SK-N-SH (cell line): ENCODE results near the gene KDM5C. TPM values are rescaled to one million over a fixed set of nuclear protein-coding genes. Genes with fewer than 3 reads are reported as not detected.
A peak's percentile ranks its signal among the peaks of the same experiment; 100 is the strongest.

Source experiments
- CTCF ChIA-PET: fragments of 300-600, 350-600 bp; formaldehyde crosslinking; extraction: SDS; loops from one replicate; lab custom pipeline; 2021; lab: Yijun Ruan, JAX
- POLR2A ChIA-PET: fragments of 350-600 bp; sonication (Branson Sonifier 250); formaldehyde crosslinking; extraction: SDS; loops from one replicate; lab custom pipeline; 2020; ENCODE audit warnings: antibody characterized with exemption, inconsistent platforms; lab: Yijun Ruan, JAX
- DNase-seq: peaks from one replicate; pipeline ENCODE4 v3.0.0; 2012
- H2AFZ ChIP-seq: fragments of 200-600 bp; sonication (generic); 2 replicates; pipeline ENCODE4 v1.8.1; 2016; ENCODE audit warnings: antibody characterized with exemption, mild to moderate bottlenecking, low read depth
- H3F3A ChIP-seq: fragments of 200-600 bp; sonication (generic); replicated peaks from 2 replicates; pipeline ENCODE3; 2016; ENCODE audit warnings: antibody characterized with exemption, mild to moderate bottlenecking; ENCODE audit not compliant: insufficient read depth
- H3K27ac ChIP-seq, 2 experiments: fragments of 200-500 bp in 1 of 2; fragments of 200-600 bp in 1 of 2; sonication (Bioruptor generic) in 1 of 2; sonication (generic), shearing (Covaris generic) in 1 of 2; 2 replicates each; pipeline versions ENCODE4 v1.5.1 to v1.6.1; 2014 to 2016; ENCODE audit warnings: low read depth in 2 of 2, inconsistent platforms in 1 of 2, low read length in 1 of 2, mild to moderate bottlenecking in 1 of 2, mixed read lengths in 1 of 2
- H3K27me3 ChIP-seq: fragments of 200-600 bp; sonication (generic), shearing (Covaris generic); 2 replicates; pipeline ENCODE4 v1.6.1; 2016; ENCODE audit warnings: mixed run types; ENCODE audit not compliant: insufficient read depth
- H3K36me3 ChIP-seq, 2 experiments: fragments of 200-500 bp in 1 of 2; fragments of 200-600 bp in 1 of 2; sonication (Bioruptor generic) in 1 of 2; sonication (generic) in 1 of 2; replicated peaks in 1 of 2; 2 replicates each; pipeline versions ENCODE3 to v1.5.1; 2014 to 2016; ENCODE audit warnings: low read length in 1 of 2, mild to moderate bottlenecking in 1 of 2; ENCODE audit not compliant: insufficient read depth in 2 of 2, control insufficient read depth in 1 of 2
- H3K4me1 ChIP-seq, 2 experiments: fragments of 200-500 bp in 1 of 2; fragments of 200-600 bp in 1 of 2; sonication (Bioruptor generic) in 1 of 2; sonication (generic), shearing (Covaris generic) in 1 of 2; 2 replicates each; pipeline versions ENCODE4 v1.5.1 to v1.6.1; 2014 to 2016; ENCODE audit warnings: low read depth in 1 of 2, low read length in 1 of 2, mixed run types in 1 of 2; ENCODE audit not compliant: insufficient read depth in 2 of 2, control insufficient read depth in 1 of 2
- H3K4me2 ChIP-seq: fragments of 200-600 bp; sonication (generic), shearing (Covaris generic); 2 replicates; pipeline ENCODE4 v1.6.1; 2017; ENCODE audit warnings: mixed run types
- H3K4me3 ChIP-seq, 2 experiments: fragments of 200-500 bp in 1 of 2; fragments of 200-600 bp in 1 of 2; sonication (Bioruptor generic) in 1 of 2; sonication (generic), shearing (Covaris generic) in 1 of 2; 2 replicates each; pipeline versions ENCODE4 v1.5.1 to v1.8.1; 2014 to 2016; ENCODE audit warnings: low read depth in 2 of 2, inconsistent platforms in 1 of 2, low read length in 1 of 2, mild to moderate bottlenecking in 1 of 2, mixed read lengths in 1 of 2, moderate library complexity in 1 of 2
- H3K79me2 ChIP-seq: fragments of 200-600 bp; sonication (generic); 2 replicates; pipeline ENCODE4 v1.8.1; 2017; ENCODE audit warnings: mild to moderate bottlenecking; ENCODE audit not compliant: insufficient read depth
- H3K9ac ChIP-seq: fragments of 200-600 bp; sonication (generic); 2 replicates; pipeline ENCODE4 v1.6.1; 2017; ENCODE audit warnings: mixed run types
- H3K9me2 ChIP-seq: fragments of 200-600 bp; sonication (generic); 2 replicates; pipeline ENCODE4 v1.6.1; 2017; ENCODE audit warnings: mixed run types
- H3K9me3 ChIP-seq: fragments of 200-600 bp; sonication (generic); 2 replicates; pipeline ENCODE4 v1.6.1; 2017; ENCODE audit warnings: mixed run types, mild to moderate bottlenecking, moderate library complexity
- H4K20me1 ChIP-seq: fragments of 200-600 bp; sonication (generic); 2 replicates; pipeline ENCODE4 v1.6.1; 2017; ENCODE audit warnings: mild to moderate bottlenecking, mixed run types; ENCODE audit not compliant: insufficient read depth
- CHD2 ChIP-seq: fragments of 150-350 bp; IDR thresholded peaks from 2 replicates; pipeline ENCODE4 v1.6.1; 2018; ENCODE audit warnings: low read length; ENCODE audit not compliant: partially characterized antibody
- CTCF ChIP-seq: fragments of 200-600 bp; sonication (generic); IDR thresholded peaks from 2 replicates; pipeline ENCODE4 v1.6.1; 2017; ENCODE audit warnings: antibody characterized with exemption, mild to moderate bottlenecking, moderate library complexity
- EP300 ChIP-seq, 2 experiments: IDR thresholded peaks; 2 replicates each; pipeline versions ENCODE4 v1.4.0 to v1.6.1; 2012; ENCODE audit warnings: borderline replicate concordance in 1 of 2, low read depth in 1 of 2, low read length in 1 of 2
- FOXJ3 ChIP-seq: sonication (generic); formaldehyde crosslinking; IDR thresholded peaks from 2 replicates; pipeline ENCODE4 v1.5.1; 2020; ENCODE audit warnings: mild to moderate bottlenecking, missing genetic modification reagents
- GABPA ChIP-seq: IDR thresholded peaks from 2 replicates; pipeline ENCODE4 v1.4.0; 2012; ENCODE audit warnings: low read depth, mild to moderate bottlenecking
- MAX ChIP-seq: IDR thresholded peaks from 2 replicates; pipeline ENCODE4 v1.4.0; 2012; ENCODE audit warnings: low read depth
- MEF2A ChIP-seq: IDR thresholded peaks from 2 replicates; pipeline ENCODE4 v1.4.0; 2012; ENCODE audit warnings: low read depth, borderline replicate concordance
- NFIC ChIP-seq: IDR thresholded peaks from 2 replicates; pipeline ENCODE4 v1.4.0; 2012; ENCODE audit warnings: borderline replicate concordance
- NRF1 ChIP-seq: IDR thresholded peaks from 2 replicates; pipeline ENCODE4 v1.6.1; 2012; ENCODE audit warnings: low read depth, mild to moderate bottlenecking, low read length
- PBX3 ChIP-seq: IDR thresholded peaks from 2 replicates; pipeline ENCODE4; 2012
- POLR2AphosphoS5 ChIP-seq: IDR thresholded peaks from 2 replicates; pipeline ENCODE4 v1.6.1; 2012; ENCODE audit warnings: low read depth, low read length
- REST ChIP-seq: IDR thresholded peaks from 2 replicates; pipeline ENCODE4 v1.6.1; 2012; ENCODE audit warnings: mild to moderate bottlenecking, low read depth, low read length, moderate library complexity
- SIN3A ChIP-seq: IDR thresholded peaks from 2 replicates; pipeline ENCODE4 v1.6.1; 2012; ENCODE audit warnings: low read depth, mild to moderate bottlenecking, low read length, moderate library complexity, borderline replicate concordance
- TAF1 ChIP-seq: IDR thresholded peaks from 2 replicates; pipeline ENCODE4 v1.6.1; 2012; ENCODE audit warnings: low read depth, mild to moderate bottlenecking, low read length, moderate library complexity, borderline replicate concordance
- USF1 ChIP-seq: IDR thresholded peaks from 2 replicates; pipeline ENCODE4 v1.4.0; 2012; ENCODE audit warnings: low read depth, borderline replicate concordance
- WGBS: methylation state at CpG from one replicate; pipeline ENCODE4 v1.1.6; 2017; ENCODE audit warnings: low lambda C conversion rate; 5-methylcytosine and 5-hydroxymethylcytosine counted together
- polyA plus RNA-seq, 3 experiments: library from polyadenylated mRNA; depleted of rRNA; stranded (reverse); fragments of >200 nt; gene quantifications; 2 replicates each; pipeline ENCODE4 v1.2.3, GENCODE V29; 2012

KDM5C gene
- polyA plus RNA-seq, 1 of the 3 experiments (the other 2 are of a cell fraction): 76.6 TPM

GRCh38 chrX:53269536-53270107, 44.6 kb upstream of the KDM5C start:
- TF ChIP-seq PBX3 (no peak), REST (0 out of 2 replicates have a peak, but pooled peaks have one; percentile 16)
- Histone ChIP-seq H4K20me1 (no peaks in the 10 kb centered on the region; the same call in 1 of the 2 replicates), H3K4me3 (no peak overlapping the region), H3K9ac (no peak overlapping the region), H3K79me2 (peaks cover 6% of the 10 kb centered on the region; the same call in 1 of the 2 replicates), H3K27me3 (no peaks in the 10 kb centered on the region), H3K36me3 (peaks cover 0 to 2% of the 10 kb centered on the region in 2 experiments), H3K9me2 (no peaks in the 10 kb centered on the region), H3F3A (no peaks in the 10 kb centered on the region), H3K4me2 (no peak overlapping the region), H3K27ac (no peak overlapping the region), H2AFZ (no peak overlapping the region), H3K9me3 (no peaks in the 10 kb centered on the region), H3K4me1 (no peaks in the 10 kb centered on the region; a peak in 1 of 4 replicates)
- WGBS: 72% methylated on average over 14 of the region's 14 CpGs
- no peak for DNase-seq
- CTCF ChIA-PET: interaction anchor here (1.5 kb wide), 1 partner anchor 15 kb away, joined by 9 read pairs; no protein-coding TSS in a partner anchor
- POLR2A ChIA-PET: no interaction called here

GRCh38 chrX:53268173-53268572, 43.2 kb upstream of the KDM5C start:
- no peak overlapping the region for H2AFZ ChIP-seq
- no peaks in the 10 kb centered on the region for H3K9me2 ChIP-seq
- H3K27ac ChIP-seq: no peak overlapping the region
- TF ChIP-seq SIN3A (no peak), POLR2AphosphoS5 (no peak), NFIC (no peak), MAX (no peak), CTCF (no peak), CHD2 (no peak), NRF1 (no peak), USF1 (no peak), EP300 (IDR thresholded peaks at IDR 0.05; ENCODE audit: borderline replicate concordance in 1 of 2, low read depth in 1 of 2, low read length in 1 of 2) (no peak), FOXJ3 (CRISPR knock-in tag) (no peak), PBX3 (no peak), TAF1 (no peak), GABPA (no peak), MEF2A (no peak)
- ChIA-PET CTCF (no interaction called here), POLR2A (no interaction called here)
- peaks cover 0 to 3% of the 10 kb centered on the region in 2 experiments; a peak in 2 of 4 replicates for H3K4me1 ChIP-seq
- no peak overlapping the region for H3K4me3 ChIP-seq
- 64% methylated on average over 7 of the region's 7 CpGs for WGBS
- H3K36me3 ChIP-seq: peaks cover 0 to 2% of the 10 kb centered on the region in 2 experiments
- no peaks in the 10 kb centered on the region for H3F3A ChIP-seq
- no peaks in the 10 kb centered on the region for H3K9me3 ChIP-seq
- H3K79me2 ChIP-seq: peaks cover 6% of the 10 kb centered on the region; the same call in 1 of the 2 replicates
- DNase-seq: no peak
- no peak overlapping the region for H3K9ac ChIP-seq
- no peak overlapping the region for H3K4me2 ChIP-seq
- H3K27me3 ChIP-seq: no peaks in the 10 kb centered on the region
- H4K20me1 ChIP-seq: no peaks in the 10 kb centered on the region; the same call in 1 of the 2 replicates
